Stomach smooth muscle (tissue), 2 donors: ENCODE results near the gene ADGRD1.
A peak's percentile ranks its signal among the peaks of the same experiment; 100 is the strongest.

Source experiments
- H3K27ac ChIP-seq: one replicate; pipeline ENCODE4 v1.7.0; 2013; ENCODE audit warnings: mild to moderate bottlenecking, low read length, inconsistent platforms
- H3K27me3 ChIP-seq, 2 donors: one replicate each; pipeline ENCODE4 v1.7.0; 2013; ENCODE audit warnings: low read length in 2 of 2; ENCODE audit not compliant: insufficient read depth in 2 of 2, control insufficient read depth in 1 of 2
- H3K36me3 ChIP-seq, 2 donors: one replicate each; pipeline ENCODE4 v1.7.0; 2013; ENCODE audit warnings: low read length in 2 of 2; ENCODE audit not compliant: control insufficient read depth in 2 of 2, insufficient read depth in 2 of 2
- H3K4me1 ChIP-seq: one replicate; pipeline ENCODE4 v1.7.0; 2013; ENCODE audit warnings: low read length; ENCODE audit not compliant: control insufficient read depth, insufficient read depth
- H3K4me3 ChIP-seq, 2 donors: one replicate each; pipeline ENCODE4 v1.7.0; 2013; ENCODE audit warnings: low read length in 2 of 2
- H3K9ac ChIP-seq, 2 donors: one replicate each; pipeline ENCODE4 v1.7.0; 2013; ENCODE audit warnings: low read length in 2 of 2, mild to moderate bottlenecking in 1 of 2
- H3K9me3 ChIP-seq, 2 donors: one replicate each; pipeline ENCODE4 v1.7.0; 2013; ENCODE audit warnings: low read length in 2 of 2; ENCODE audit not compliant: control insufficient read depth in 2 of 2
- donor health status: healthy.
- donor health status: Pancreatic carcinoma.

The ADGRD1 gene

DNA sequence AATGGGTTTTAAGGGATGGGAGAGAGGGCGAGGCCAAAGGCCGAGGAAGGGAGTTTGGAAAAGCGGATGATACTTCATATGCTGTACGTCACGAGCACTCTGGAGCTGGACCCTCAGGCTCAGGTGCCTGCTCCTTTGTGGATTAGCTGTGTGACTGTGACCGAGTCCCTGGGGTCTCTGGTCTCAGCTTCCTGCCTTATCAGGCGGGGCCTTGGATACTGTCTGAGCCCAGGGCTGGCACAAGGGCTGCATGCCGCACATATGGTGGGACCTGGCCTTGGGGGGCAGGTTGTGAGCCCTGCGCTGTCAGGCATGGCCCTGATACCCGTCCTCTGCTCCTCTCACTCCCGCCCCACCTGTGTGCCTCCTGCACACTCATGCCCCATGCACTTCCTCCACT, 95.3 kb downstream of the ADGRD1 start:
- no peak overlapping the region for H3K27ac ChIP-seq
- H3K9ac ChIP-seq = no peak overlapping the region
- no peaks in the 10 kb centered on the region for H3K9me3 ChIP-seq
- H3K4me3 ChIP-seq = no peak overlapping the region
- no peaks in the 10 kb centered on the region for H3K27me3 ChIP-seq
- H3K36me3 ChIP-seq = no peaks in the 10 kb centered on the region
- H3K4me1 ChIP-seq = peaks cover 11% of the 10 kb centered on the region

DNA sequence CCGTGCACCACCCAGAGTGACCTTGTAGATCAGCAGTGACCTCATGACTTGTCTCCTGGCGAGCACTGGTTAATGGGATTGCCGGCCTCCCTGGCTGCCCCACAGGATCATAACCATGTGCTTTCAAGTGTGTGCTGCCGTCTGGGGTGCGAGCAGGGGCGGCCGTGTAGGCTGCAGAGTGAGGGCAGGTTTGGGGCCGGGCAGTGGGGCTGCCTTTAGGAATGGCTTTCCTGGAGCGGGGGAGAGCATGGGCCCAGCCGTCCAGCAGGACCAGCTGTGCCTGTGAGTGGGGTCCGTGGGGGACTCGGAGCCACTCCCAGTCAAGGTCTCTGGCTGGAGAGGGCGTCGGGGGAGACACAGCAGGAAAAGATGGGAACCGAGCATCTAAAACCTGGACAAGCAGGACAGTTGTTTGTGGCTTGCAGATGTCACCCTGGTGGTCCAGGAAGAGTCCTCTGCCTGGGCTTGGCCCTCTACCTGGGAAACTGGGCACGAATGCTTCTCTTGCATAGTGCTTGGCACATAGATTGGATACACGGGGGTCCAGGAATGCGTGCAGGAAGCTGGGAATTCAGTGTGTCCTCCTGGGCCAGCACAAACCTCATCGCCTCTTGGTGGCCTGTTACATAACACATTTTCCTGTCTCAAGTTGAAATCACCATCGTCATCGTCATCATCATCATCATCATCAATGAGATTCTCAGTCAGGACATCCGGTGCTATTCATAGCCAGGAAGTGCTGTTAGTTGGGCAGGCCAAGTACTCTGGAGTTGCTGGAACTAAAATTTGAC, 96.0 kb downstream of the ADGRD1 start:
- no peaks in the 10 kb centered on the region for H3K36me3 ChIP-seq
- no peak overlapping the region for H3K9ac ChIP-seq
- no peaks in the 10 kb centered on the region for H3K27me3 ChIP-seq
- H3K4me3 ChIP-seq = no peak overlapping the region
- H3K9me3 ChIP-seq = no peaks in the 10 kb centered on the region
- H3K27ac ChIP-seq = no peak overlapping the region
- H3K4me1 ChIP-seq = peaks cover 11% of the 10 kb centered on the region

DNA sequence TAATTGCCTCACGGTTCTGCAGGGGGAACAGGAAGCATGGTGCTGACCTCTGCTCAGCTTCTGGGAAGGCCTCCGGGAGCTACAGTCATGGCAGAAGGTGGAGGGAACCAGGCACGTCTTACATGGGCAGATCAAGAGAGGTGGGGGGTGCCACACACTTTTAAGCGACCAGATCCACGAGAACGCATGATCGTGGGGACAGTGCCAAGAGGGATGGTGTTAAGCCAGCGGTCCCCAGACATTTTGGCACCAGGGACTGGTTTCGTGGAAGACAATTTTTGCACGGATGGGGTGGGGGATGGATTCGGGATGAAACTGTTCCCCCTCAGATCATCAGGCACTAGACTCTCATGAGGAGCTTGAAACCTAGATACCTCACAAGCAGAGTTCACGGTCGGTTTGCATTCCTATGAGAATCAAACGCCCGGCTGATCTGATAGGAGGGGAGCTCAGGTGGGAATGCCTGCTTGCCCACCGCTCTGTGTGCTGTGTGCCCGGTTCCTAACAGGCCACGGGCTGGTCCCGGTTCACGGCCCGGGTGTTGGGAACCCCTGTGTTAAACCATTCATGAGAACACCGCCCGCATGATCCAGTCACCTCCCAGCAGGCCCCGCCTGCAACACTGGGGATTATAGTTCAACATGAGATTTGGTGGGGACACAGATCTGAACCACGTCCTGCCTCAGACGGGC, 96.9 kb downstream of the ADGRD1 start:
- no peaks in the 10 kb centered on the region for H3K27me3 ChIP-seq
- H3K4me1 ChIP-seq = peaks cover 17% of the 10 kb centered on the region
- H3K27ac ChIP-seq = no peak overlapping the region
- H3K9ac ChIP-seq = no peak overlapping the region
- no peak overlapping the region for H3K4me3 ChIP-seq
- no peaks in the 10 kb centered on the region for H3K36me3 ChIP-seq
- H3K9me3 ChIP-seq = no peaks in the 10 kb centered on the region

DNA sequence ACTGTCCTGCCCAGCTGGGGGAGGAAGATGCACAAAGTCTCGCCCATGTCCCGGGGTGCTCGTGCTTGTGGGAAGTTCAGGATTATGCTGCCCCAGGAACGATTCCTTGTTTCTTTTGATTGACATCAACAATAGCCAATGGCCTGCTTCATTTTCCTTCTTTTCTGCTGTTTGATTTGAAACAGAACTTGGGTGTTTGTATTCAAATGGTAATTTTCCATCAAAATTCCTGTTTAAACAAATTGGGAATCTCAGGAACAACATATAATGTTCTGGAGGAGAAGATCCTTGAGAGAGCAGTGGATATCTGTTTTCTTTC, 97.4 kb downstream of the ADGRD1 start:
- Histone ChIP-seq H3K4me1 (peaks cover 17% of the 10 kb centered on the region), H3K27ac (no peak overlapping the region), H3K9ac (no peak overlapping the region), H3K36me3 (no peaks in the 10 kb centered on the region), H3K4me3 (no peak overlapping the region), H3K9me3 (no peaks in the 10 kb centered on the region), H3K27me3 (no peaks in the 10 kb centered on the region)

DNA sequence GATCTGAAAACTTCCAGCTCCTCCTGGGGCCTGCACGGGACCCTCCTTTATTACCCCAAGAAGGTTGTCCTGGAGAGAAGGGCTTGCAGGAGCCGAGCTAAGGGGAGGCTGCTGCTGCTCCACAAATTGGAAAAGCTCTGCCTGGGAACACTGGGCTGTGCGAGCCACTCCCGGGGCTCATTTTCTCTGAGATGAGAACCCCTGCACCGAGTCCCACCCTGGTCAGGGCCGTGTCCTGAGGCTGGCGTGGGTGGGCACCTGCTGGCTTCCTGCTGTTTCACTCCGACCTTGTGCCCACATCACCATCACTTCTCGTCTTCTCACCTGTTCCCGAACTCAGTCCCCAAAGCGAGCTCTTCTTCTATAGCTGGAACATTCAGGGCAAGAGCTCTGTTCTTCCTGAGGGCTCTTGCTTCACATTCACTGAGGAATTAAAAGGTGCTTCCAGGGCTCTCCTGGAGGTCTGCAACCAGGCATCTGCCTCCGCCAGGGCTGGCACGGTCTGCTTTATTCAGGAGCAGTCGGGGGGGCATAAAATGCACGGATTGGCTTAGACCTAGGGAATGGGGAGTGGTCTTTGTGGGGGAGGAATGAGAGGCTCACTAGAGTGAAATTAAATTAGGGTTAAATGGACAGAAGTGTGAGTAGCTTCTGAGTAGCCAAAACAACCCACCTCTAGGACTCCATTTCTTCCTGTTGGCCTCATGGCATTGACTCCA, 98.5 kb downstream of the ADGRD1 start:
- no peaks in the 10 kb centered on the region for H3K9me3 ChIP-seq
- no peaks in the 10 kb centered on the region for H3K36me3 ChIP-seq
- H3K27me3 ChIP-seq = no peaks in the 10 kb centered on the region
- no peak overlapping the region for H3K4me3 ChIP-seq
- peaks cover 17% of the 10 kb centered on the region for H3K4me1 ChIP-seq
- no peak overlapping the region for H3K9ac ChIP-seq
- no peak overlapping the region for H3K27ac ChIP-seq

DNA sequence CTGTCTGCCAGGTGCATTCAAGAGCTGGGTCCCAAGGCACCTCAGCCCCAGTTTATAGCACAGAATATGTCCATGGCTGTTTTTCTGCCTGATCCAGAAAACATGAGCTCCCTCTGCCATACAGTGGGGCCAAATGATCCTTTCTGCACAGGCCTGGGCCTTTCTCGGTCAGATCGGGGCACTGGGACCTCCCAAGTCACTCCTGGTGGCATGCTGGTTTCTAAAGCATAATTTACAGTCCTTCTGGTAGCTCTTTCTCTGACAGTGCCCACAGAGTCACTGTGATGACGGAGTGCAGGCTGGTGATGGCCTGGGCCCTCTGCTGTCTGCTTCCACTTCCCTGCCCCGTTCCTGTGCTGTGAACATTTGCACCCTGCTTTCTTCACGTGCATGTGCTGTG, 99.2 kb downstream of the ADGRD1 start:
- no peaks in the 10 kb centered on the region for H3K9me3 ChIP-seq
- H3K4me3 ChIP-seq = no peak overlapping the region
- H3K9ac ChIP-seq = no peak overlapping the region
- no peaks in the 10 kb centered on the region for H3K27me3 ChIP-seq
- H3K36me3 ChIP-seq = no peaks in the 10 kb centered on the region
- no peak overlapping the region for H3K27ac ChIP-seq
- H3K4me1 ChIP-seq = peaks cover 14% of the 10 kb centered on the region

DNA sequence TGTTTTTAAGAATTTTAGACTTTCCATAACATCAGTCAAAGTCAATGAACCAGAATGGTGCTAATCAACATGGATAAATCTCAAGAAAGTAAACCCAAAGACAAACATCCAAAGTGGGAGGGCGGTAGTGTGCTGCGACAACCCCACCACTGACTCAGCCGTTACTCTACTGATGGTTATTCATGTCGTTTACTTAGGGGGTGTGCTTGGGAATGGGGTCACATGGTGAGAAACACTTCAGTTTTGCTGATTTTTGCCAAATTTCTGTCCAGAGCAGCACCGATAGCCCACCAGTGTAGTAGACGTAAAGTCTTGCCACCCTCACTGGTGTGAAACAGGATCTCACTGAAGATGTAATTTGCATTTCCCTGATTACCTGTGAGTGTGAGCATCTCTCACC, 99.9 kb downstream of the ADGRD1 start:
- H3K4me3 ChIP-seq = no peak overlapping the region
- H3K9me3 ChIP-seq = no peaks in the 10 kb centered on the region
- H3K9ac ChIP-seq = no peak overlapping the region
- no peaks in the 10 kb centered on the region for H3K27me3 ChIP-seq
- H3K27ac ChIP-seq = no peak overlapping the region
- H3K36me3 ChIP-seq = no peaks in the 10 kb centered on the region
- peaks cover 11% of the 10 kb centered on the region for H3K4me1 ChIP-seq

DNA sequence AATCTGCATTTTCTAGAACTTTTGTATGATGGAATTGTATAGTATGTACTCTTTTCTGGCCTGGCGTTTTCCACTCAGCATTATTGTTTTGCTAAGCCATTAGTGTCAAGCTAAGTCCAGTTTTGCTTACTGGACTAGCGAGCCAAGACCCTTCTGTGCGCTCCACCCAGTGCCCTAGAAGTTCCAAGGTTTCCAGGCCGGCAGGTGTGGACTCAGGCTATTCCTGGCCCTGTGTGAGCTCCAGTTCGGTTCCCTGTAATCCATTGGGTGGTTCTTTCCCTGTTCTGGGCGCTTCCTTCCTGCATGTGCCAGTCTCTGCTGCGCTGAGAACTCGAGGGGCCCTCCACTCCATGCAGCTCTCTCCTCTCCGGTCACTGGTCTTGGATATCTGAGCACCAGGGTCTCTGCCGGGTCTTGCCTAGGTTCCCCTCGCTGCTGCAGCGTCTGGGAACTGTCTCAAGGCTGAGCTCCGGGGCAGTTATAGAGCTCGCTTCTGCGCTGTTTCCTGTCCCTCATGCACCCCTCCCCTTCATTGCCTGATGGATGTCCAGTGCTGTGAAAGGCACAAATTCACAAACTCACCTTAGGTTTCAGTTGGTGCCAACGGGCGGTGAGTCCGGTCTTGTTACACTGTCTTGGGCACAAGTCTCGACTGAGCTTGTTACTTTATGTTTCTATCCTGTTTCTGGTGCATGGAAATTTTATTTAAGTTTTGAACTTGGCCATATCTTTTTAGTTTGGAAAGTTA, 100.8 kb downstream of the ADGRD1 start:
- H3K27ac ChIP-seq = no peak overlapping the region
- no peaks in the 10 kb centered on the region for H3K27me3 ChIP-seq
- H3K9me3 ChIP-seq = no peaks in the 10 kb centered on the region
- no peaks in the 10 kb centered on the region for H3K36me3 ChIP-seq
- no peak overlapping the region for H3K9ac ChIP-seq
- no peak overlapping the region for H3K4me3 ChIP-seq
- peaks cover 11% of the 10 kb centered on the region for H3K4me1 ChIP-seq

DNA sequence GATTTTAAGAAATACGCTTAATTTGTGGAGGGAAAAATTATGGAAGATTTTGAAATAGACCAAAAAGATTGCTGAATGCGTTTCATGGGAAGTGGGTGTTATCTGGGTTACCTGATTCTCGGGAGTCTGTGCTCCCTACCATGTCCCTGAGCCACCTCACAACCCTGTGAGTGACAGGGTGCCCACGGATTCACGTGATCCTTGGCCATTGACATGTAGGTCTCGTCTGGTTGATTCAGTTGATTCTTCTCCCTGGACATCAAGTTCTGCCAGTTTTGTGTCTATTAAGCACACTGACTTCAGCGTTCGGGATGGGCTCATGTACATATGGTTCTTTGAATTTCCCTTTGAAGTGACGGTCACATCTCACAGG, 101.4 kb downstream of the ADGRD1 start:
- H3K4me1 ChIP-seq = peaks cover 6% of the 10 kb centered on the region

DNA sequence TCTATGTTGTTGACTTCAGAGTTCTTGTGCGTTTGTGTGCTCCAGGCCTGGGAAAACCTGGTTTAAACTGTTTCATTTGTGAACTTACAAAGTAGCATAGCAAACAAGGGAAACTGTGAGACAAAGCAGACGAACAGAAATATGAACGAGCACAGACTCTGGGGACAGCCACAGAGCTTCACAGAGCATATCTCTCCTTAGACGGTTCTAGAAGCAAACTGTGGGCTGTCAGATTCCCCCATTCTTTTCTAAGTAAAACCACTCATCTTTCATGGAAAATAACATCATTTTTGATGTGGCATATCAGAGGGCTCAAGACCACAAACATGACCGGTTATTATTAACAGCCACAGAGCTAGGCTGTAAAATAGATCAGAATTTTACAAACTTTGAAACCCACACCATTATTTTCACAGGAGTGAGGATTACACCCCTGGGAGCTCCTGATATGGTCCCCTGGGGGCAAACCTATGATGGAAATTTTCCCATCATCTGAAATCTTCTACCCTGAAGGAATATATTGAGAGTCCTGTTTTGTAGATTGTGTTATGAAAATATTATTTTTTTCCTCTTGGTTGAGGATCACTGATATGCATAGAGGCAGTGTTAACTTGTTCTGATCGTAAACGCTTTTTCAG, 102.0 kb downstream of the ADGRD1 start:
- H3K9me3 ChIP-seq = no peaks in the 10 kb centered on the region
- no peaks in the 10 kb centered on the region for H3K27me3 ChIP-seq
- no peak overlapping the region for H3K9ac ChIP-seq
- H3K4me1 ChIP-seq = peaks cover 6% of the 10 kb centered on the region
- H3K36me3 ChIP-seq = no peaks in the 10 kb centered on the region
- H3K4me3 ChIP-seq = no peak overlapping the region
- H3K27ac ChIP-seq = peak overlapping the region; percentile 53

More for the DNA sequence above, 101.4 kb downstream of the ADGRD1 start:
- Histone ChIP-seq H3K36me3 (no peaks in the 10 kb centered on the region), H3K27me3 (no peaks in the 10 kb centered on the region), H3K9ac (no peak overlapping the region), H3K4me3 (no peak overlapping the region), H3K9me3 (no peaks in the 10 kb centered on the region), H3K27ac (peak overlapping the region; percentile 53)
